ENCODE results near the gene DPY19L3.

The DPY19L3 gene

GRCh38 chr19:32519023-32519422 is 113.5 kb downstream of the DPY19L3 start:
- no peak for DNase-seq (ENCODE audit: low read depth, low spot score)
- TF ChIP-seq CTCF (IDR thresholded peaks at IDR 0.05; ENCODE audit: low read depth, low read length) = no peak
- in situ Hi-C loops (cut with HindIII; ENCODE audit: low sequenced_read_pairs) = no loop called here

DNA sequence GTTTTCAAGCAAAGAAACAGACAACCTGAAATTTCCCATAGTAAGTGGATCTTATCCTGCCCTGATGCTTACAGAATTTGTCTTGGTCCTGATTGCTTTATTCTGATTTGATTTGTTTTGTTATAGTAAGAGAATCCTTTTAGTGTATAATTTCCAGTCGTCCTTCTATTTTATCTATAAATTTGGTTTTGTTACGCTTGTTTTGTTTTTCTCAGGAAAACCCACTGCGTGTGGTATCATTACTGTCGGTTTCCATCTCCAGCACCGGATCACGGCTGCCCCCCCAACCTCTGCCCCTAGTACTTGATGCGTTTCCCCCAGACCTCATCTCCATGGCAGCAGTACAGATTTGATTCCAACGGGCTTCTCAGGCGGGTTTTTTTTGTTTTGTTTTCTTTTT is 117.4 kb downstream of the DPY19L3 start:
- DNase-seq (ENCODE audit: low read depth, low spot score) = no peak
- in situ Hi-C loops (cut with HindIII; ENCODE audit: low sequenced_read_pairs) = no loop called here
- H3K4me3 ChIP-seq (ENCODE audit: low read depth, low read length) = no peak overlapping the region
- no peak for TF ChIP-seq CTCF (IDR thresholded peaks at IDR 0.05; ENCODE audit: low read depth, low read length)

More at GRCh38 chr19:32519023-32519422, 113.5 kb downstream of the DPY19L3 start:
- H3K4me3 ChIP-seq (ENCODE audit: low read depth, low read length) = no peak overlapping the region

DNA sequence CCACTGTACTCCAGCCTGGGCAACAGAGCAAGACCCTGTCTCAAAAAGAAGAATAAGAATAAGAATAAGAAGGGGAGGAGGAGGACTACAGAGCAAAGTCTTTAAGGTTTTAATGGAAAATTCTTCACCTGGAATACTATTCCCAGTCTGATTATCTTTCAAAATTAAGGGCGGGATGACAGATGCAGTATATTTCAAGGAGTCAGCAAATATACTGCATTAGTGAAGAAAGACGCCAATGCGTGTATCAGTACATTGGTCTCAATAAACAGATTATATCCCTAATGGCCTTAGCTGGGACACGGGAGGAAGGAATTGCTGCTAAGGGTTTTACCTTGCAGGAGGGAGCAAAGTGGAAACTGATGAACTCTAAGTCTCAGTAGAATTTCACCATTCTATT is 121.3 kb downstream of the DPY19L3 start:
- H3K4me3 ChIP-seq (ENCODE audit: low read depth, low read length) = no peak overlapping the region
- no peak for DNase-seq (ENCODE audit: low read depth, low spot score)
- TF ChIP-seq CTCF (IDR thresholded peaks at IDR 0.05; ENCODE audit: low read depth, low read length) = no peak
- in situ Hi-C loops (cut with HindIII; ENCODE audit: low sequenced_read_pairs) = no loop called here

DNA sequence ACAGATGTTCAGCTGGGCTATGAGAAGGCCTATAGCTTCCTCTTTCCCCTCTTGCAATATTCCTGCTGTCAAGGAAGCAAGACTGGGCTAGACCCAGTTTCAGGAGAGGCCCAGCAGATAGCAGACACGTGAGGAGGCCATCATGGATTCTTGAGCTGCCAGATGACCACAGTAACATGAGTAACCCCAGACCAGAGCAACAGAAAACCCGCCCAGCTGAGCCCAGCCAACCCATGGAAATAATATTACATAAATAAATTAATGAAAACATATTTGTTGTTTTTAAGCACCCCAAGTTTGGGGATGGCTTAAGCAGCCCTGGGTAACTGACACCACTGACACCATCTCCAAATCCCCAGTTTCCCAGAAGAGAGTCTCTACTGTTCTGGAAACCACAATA is 125.2 kb downstream of the DPY19L3 start:
- no peak for TF ChIP-seq CTCF (IDR thresholded peaks at IDR 0.05; ENCODE audit: low read depth, low read length)

DNA sequence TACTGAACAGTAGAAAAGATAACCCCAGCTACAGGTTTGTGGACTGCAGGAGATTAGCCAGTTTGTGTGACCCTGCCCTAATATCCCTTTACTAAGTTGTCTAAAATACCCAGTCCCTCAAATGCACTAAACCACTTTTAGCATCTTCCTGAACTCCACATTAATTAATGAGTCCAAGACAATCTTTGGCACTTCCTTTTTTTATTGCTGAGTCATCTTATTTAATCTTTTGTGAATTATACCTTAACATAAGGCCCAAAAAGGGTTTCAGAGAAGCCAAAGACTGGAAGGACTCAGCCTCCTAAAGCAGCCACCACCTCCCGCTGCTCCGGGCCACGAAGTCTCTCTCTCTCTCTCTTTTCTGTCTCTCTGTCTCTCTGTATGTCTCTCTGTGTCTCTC is 126.7 kb downstream of the DPY19L3 start:
- TF ChIP-seq CTCF (IDR thresholded peaks at IDR 0.05; ENCODE audit: low read depth, low read length) = no peak
- in situ Hi-C loops (cut with HindIII; ENCODE audit: low sequenced_read_pairs) = no loop called here
- H3K4me3 ChIP-seq (ENCODE audit: low read depth, low read length) = no peak overlapping the region
- no peak for DNase-seq (ENCODE audit: low read depth, low spot score)

More for the DNA sequence above, 125.2 kb downstream of the DPY19L3 start:
- no peak overlapping the region for H3K4me3 ChIP-seq (ENCODE audit: low read depth, low read length)
- in situ Hi-C loops (cut with HindIII; ENCODE audit: low sequenced_read_pairs) = no loop called here
- no peak for DNase-seq (ENCODE audit: low read depth, low spot score)
